Astrocyte of the cerebellum (primary cell): ENCODE data around the gene MX2.
A peak's percentile ranks its signal among the peaks of the same experiment; 100 is the strongest.
"Not testable (repeated sequence)": the region's sequence is repeated elsewhere in the genome, so short reads cannot be mapped to it uniquely, and the experiment has no call there.

Source experiments
- DNase-seq: peaks from one replicate; pipeline ENCODE4 v3.0.0-alpha.2; 2011; ENCODE audit warnings: low read depth
- H3K4me3 ChIP-seq: 2 replicates; pipeline ENCODE4 v1.5.1; 2011; ENCODE audit warnings: mild to moderate bottlenecking, low read depth, low read length, moderate library complexity
- CTCF ChIP-seq: IDR thresholded peaks from 2 replicates; pipeline ENCODE4 v1.5.1; 2012; ENCODE audit warnings: low read length, low read depth, moderate library complexity, mild to moderate bottlenecking; ENCODE audit errors: missing control alignments
- in situ Hi-C: cut with HindIII; loops from 2 replicates; pipeline ENCODE4 v1.10.0; 2017; ENCODE audit warnings: low sequenced_read_pairs

The MX2 gene

DNA sequence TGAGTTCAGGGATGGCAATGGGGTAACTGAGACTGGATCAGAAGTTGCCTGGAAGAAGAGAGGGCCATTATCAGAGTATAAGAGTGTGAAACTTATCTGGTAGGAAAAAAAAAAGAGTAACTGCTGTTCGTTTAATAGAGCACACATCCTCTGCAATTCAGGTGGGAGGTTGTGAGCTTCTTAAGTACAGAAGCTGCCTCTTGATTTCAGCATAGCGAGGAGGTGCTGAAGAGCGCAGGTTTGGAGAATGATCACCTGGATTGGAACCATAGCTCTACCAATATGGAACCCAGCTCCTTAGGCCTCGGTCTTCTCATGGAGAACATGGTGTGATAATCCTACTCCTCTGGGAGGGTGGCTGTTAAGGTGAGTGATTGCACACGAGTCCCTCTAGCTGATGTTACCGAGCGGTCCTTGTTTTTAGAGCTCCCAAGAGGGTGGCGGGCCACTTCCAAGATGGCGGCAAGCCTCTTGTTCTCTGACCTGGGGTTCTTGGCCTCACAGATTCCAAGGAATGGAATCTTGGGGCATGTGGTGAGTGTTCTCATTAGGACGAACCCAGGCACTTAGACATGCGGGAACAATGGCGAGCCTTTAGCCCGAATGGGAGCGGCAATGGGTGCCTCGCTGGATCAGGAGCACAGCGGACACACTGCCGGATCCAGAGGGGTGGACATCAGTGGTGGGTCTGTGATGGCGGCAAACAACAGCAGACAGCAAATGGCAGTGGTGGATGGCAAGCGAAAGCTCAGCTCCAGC lies 60.9 kb downstream of the MX2 start:
- DNase-seq, result no peak
- no peak for TF ChIP-seq CTCF
- in situ Hi-C loops, result no loop called here
- no peak overlapping the region for H3K4me3 ChIP-seq

DNA sequence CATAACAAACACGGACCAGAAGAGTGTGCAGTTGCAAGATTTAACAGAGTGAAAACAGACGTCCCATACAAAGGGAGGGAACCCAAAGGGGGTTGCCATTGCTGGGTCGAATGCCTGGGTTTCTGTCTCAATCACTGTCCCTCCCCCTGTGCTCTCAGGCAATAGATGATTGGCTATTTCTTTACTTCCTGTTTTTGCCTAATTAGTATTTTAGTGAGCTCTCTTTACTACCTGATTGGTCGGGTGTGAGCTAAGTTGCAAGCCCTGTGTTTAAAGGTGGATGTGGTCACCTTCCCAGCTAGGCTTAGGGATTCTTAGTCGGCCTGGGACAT lies 61.4 kb downstream of the MX2 start:
- in situ Hi-C loops, DNase-seq, H3K4me3 ChIP-seq: not testable (repeated sequence)

DNA sequence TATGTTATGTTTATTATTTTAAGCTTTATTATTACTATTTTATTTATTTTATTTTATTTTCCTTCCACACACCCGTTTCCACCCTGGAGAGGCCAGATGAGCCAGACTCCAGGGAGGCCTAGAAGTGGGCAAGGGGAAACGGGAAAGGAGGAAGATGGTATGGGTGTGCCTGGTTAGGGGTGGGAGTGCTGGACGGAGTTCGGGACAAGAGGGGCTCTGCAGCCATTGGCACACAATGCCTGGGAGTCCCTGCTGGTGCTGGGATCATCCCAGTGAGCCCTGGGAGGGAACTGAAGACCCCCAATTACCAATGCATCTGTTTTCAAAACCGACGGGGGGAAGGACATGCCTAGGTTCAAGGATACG lies 63.7 kb downstream of the MX2 start:
- in situ Hi-C loops, result no loop called here
- peak overlapping the region; percentile 57 for H3K4me3 ChIP-seq
- TF ChIP-seq CTCF, result no peak

DNA sequence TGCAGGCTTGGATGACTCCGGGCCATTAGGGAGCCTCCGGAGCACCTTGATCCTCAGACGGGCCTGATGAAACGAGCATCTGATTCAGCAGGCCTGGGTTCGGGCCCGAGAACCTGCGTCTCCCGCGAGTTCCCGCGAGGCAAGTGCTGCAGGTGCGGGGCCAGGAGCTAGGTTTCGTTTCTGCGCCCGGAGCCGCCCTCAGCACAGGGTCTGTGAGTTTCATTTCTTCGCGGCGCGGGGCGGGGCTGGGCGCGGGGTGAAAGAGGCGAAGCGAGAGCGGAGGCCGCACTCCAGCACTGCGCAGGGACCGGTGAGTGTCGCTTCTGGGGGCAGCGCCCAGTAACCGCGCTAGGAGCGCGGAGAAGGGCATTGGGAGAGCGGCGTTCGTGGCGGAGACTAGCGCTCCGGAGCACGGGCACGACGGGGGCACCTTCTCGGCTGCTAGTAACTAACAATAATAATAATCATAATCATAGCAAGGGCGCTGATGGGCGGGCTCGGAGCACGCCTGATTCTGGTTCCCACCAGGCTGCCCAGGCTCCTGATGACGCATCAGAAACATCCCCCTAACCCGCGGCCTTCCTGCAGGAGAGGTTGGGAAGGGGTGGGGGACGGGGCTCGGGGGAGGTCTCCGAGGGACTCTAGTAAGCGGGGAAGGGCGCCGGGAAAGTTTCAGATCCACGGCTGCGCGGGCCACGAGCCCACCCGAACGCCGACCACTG lies 64.3 kb downstream of the MX2 start, which contains the start of gene MX1:
MX1 (plus strand) TSS at position 286 of the 722 bp plus-strand sequence. CDS start 5,832 bp downstream, outside the sequence.
- H3K4me3 ChIP-seq, result peak within 1 kb of the TSS; percentile 57
- in situ Hi-C loops, result no loop called here
- peak; percentile 8 for DNase-seq
- TF ChIP-seq CTCF, result no peak

More for the DNA sequence above, 63.7 kb downstream of the MX2 start:
- no peak for DNase-seq

GRCh38 chr21:41426676-41427404 lies 65.0 kb downstream of the MX2 start:
- in situ Hi-C loops, result no loop called here
- H3K4me3 ChIP-seq, result peak overlapping the region; percentile 57
- DNase-seq, result no peak

GRCh38 chr21:41427556-41427955 lies 65.7 kb downstream of the MX2 start:
- no peak overlapping the region for H3K4me3 ChIP-seq
- TF ChIP-seq CTCF, result no peak
- in situ Hi-C loops, result no loop called here
- no peak for DNase-seq

More at GRCh38 chr21:41426676-41427404, 65.0 kb downstream of the MX2 start:
- no peak for TF ChIP-seq CTCF

GRCh38 chr21:41428311-41428710 lies 66.5 kb downstream of the MX2 start:
- in situ Hi-C loops, result no loop called here
- no peak overlapping the region for H3K4me3 ChIP-seq
- DNase-seq, result no peak
- TF ChIP-seq CTCF, result no peak
